Measurements from ENCODE around the gene GNB1L. TPM values are rescaled to one million over a fixed set of nuclear protein-coding genes. Genes with fewer than 3 reads are reported as not detected.

The GNB1L gene
- total and polyA plus RNA-seq, 9 of the 15 experiments (the other 6 are each of a cell fraction or from before 2014, with no cell fraction given): 0.56 to 50.5 (median 10.2) TPM

DNA sequence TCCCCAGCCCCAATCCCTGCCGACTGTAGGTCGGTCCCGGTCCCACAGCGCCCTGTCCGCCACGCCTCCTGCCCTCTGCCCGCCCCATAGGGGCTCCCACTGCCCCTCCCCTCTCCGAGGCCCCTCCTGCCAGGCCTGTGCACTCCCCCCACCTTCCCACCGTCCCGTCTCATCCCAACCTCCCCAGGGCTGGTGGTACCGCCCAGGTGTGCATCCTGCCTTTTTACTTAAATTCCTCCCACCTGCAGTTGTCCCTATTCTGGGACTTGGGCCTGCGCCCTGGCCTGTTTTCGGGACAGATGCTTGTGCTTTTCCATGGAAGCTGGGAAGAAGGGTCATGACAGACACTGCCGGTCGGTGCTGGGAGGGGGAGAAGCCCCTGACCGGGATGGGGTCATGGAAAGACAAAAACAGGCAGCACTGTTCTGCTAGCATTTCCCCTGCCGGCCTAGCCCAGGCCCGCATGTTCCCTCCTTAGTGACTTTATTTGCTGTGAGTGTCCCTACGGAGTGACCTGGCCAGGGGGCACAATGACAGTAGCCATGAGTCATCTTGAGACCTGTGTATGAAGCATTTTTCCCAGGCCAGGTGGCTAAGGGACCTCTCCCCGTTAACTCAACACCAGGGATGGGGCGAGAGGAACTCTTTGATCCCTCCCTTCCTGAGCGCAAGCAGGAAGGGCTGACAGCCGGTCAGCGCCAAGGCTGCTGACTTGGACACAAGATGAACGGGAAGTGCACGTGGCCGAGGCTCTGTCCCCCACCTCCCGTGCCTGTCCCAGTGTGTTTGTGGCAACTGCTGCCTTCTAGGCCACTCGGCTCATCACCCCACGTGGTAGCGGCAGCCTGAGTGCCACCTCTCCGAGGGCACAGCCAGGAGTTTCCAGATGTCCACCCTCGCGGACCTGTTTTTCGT lies 87.0 kb downstream of the GNB1L start (continued):
- TF ChIP-seq, protein P1, sequence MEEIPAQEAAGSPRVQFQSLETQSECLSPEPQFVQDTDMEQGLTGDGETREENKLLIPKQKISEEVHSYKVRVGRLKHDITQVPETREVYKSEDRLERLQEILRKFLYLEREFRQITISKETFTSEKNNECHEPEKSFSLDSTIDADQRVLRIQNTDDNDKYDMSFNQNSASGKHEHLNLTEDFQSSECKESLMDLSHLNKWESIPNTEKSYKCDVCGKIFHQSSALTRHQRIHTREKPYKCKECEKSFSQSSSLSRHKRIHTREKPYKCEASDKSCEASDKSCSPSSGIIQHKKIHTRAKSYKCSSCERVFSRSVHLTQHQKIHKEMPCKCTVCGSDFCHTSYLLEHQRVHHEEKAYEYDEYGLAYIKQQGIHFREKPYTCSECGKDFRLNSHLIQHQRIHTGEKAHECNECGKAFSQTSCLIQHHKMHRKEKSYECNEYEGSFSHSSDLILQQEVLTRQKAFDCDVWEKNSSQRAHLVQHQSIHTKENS (CRISPR knock-in tag; IDR thresholded peaks at IDR 0.05): no peak
- TF ChIP-seq PCBP1 (IDR thresholded peaks at IDR 0.05; ENCODE audit: low read depth, low read length, poor library complexity, severe bottlenecking) (peak; percentile 2), NCOA1 (IDR thresholded peaks at IDR 0.05; ENCODE audit: low read depth) (no peak), MAZ (CRISPR knock-in tag; conservative IDR thresholded peaks at IDR 0.05 in 1 of 2, IDR thresholded peaks at IDR 0.05 in 1 of 2) (0 out of 4 replicates have a peak, but pooled peaks of 1 of the 2 experiments have one; percentile 2), ZNF12 (CRISPR knock-in tag; IDR thresholded peaks at IDR 0.05) (no peak), CCAR2 (IDR thresholded peaks at IDR 0.05; ENCODE audit: low read depth, low read length) (no peak), SMAD2 (IDR thresholded peaks at IDR 0.05; ENCODE audit: low read depth, low read length) (no peak), SMC3 (conservative IDR thresholded peaks at IDR 0.05; ENCODE audit: insufficient read depth, low read depth, low read length) (no peak), TGIF2 (CRISPR knock-in tag; IDR thresholded peaks at IDR 0.05) (no peak), MECOM (CRISPR knock-in tag; IDR thresholded peaks at IDR 0.05) (no peak)
- TF ChIP-seq, protein P2, sequence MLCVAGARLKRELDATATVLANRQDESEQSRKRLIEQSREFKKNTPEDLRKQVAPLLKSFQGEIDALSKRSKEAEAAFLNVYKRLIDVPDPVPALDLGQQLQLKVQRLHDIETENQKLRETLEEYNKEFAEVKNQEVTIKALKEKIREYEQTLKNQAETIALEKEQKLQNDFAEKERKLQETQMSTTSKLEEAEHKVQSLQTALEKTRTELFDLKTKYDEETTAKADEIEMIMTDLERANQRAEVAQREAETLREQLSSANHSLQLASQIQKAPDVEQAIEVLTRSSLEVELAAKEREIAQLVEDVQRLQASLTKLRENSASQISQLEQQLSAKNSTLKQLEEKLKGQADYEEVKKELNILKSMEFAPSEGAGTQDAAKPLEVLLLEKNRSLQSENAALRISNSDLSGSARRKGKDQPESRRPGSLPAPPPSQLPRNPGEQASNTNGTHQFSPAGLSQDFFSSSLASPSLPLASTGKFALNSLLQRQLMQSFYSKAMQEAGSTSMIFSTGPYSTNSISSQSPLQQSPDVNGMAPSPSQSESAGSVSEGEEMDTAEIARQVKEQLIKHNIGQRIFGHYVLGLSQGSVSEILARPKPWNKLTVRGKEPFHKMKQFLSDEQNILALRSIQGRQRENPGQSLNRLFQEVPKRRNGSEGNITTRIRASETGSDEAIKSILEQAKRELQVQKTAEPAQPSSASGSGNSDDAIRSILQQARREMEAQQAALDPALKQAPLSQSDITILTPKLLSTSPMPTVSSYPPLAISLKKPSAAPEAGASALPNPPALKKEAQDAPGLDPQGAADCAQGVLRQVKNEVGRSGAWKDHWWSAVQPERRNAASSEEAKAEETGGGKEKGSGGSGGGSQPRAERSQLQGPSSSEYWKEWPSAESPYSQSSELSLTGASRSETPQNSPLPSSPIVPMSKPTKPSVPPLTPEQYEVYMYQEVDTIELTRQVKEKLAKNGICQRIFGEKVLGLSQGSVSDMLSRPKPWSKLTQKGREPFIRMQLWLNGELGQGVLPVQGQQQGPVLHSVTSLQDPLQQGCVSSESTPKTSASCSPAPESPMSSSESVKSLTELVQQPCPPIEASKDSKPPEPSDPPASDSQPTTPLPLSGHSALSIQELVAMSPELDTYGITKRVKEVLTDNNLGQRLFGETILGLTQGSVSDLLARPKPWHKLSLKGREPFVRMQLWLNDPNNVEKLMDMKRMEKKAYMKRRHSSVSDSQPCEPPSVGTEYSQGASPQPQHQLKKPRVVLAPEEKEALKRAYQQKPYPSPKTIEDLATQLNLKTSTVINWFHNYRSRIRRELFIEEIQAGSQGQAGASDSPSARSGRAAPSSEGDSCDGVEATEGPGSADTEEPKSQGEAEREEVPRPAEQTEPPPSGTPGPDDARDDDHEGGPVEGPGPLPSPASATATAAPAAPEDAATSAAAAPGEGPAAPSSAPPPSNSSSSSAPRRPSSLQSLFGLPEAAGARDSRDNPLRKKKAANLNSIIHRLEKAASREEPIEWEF (CRISPR knock-in tag; IDR thresholded peaks at IDR 0.05): no peak
- TF ChIP-seq, protein P3, sequence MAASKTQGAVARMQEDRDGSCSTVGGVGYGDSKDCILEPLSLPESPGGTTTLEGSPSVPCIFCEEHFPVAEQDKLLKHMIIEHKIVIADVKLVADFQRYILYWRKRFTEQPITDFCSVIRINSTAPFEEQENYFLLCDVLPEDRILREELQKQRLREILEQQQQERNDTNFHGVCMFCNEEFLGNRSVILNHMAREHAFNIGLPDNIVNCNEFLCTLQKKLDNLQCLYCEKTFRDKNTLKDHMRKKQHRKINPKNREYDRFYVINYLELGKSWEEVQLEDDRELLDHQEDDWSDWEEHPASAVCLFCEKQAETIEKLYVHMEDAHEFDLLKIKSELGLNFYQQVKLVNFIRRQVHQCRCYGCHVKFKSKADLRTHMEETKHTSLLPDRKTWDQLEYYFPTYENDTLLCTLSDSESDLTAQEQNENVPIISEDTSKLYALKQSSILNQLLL (CRISPR knock-in tag; IDR thresholded peaks at IDR 0.05; ENCODE audit: borderline replicate concordance): no peak
- TF ChIP-seq, protein P4, sequence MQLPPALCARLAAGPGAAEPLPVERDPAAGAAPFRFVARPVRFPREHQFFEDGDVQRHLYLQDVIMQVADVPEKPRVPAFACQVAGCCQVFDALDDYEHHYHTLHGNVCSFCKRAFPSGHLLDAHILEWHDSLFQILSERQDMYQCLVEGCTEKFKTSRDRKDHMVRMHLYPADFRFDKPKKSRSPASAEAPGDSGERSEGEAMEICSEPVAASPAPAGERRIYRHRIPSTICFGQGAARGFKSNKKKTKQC (CRISPR knock-in tag; IDR thresholded peaks at IDR 0.05): no peak
